Globus pallidus (tissue), 1 donor: ENCODE results near the gene C1QBP.

Experiments used
- DNase-seq: peaks from one replicate; pipeline ENCODE4 v3.0.0-alpha.2; 2015; ENCODE audit warnings: low spot score

C1QBP gene, protein sequence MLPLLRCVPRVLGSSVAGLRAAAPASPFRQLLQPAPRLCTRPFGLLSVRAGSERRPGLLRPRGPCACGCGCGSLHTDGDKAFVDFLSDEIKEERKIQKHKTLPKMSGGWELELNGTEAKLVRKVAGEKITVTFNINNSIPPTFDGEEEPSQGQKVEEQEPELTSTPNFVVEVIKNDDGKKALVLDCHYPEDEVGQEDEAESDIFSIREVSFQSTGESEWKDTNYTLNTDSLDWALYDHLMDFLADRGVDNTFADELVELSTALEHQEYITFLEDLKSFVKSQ

DNA sequence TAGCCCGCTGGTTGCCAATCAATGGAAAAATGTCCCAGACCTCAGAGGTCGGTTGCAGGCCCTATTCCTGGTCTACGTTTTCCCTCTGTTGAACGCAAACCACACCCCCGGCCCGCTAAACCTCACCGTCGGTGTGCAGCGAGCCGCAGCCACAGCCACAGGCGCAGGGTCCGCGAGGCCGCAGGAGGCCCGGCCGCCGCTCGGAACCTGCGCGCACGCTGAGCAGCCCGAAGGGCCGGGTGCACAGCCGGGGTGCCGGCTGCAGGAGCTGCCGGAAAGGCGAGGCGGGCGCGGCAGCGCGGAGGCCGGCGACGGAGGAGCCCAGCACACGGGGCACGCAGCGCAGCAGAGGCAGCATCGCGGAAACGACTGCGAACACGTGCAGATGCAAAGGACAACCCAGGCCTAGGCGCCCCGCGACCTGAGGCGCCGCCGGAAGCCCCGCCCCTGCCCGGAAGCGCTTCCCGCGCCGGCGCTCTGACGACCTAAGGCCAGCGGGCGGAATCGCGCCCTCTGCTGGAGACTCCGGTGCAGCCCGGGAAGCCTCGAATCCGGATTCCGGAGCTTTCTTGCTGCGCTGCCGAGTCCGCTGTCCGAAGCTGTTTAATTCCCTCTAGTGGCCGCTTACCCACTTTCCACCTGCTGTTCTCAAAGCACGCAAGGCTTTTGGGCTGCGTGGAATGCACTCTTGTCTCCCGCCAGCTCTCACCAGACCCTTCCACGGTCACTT lies at the start of gene C1QBP:
TSS of gene C1QBP (minus strand) at position 440 of the 730 bp plus-strand sequence. CDS start at position 358, 82 bp downstream.
- peak; percentile 88 for DNase-seq

GRCh38 chr17:5488752-5489151 lies 49.8 kb upstream of the C1QBP start:
- no peak for DNase-seq

GRCh38 chr17:5486206-5487124 lies 47.5 kb upstream of the C1QBP start, which contains the start of gene MIS12:
MIS12 (plus strand) TSS chr17:5486566; CDS start chr17:5488863, 2,297 bp downstream.
- peak; percentile 99 for DNase-seq

- no peak for DNase-seq
Observed at GRCh38 chr17:5485270-5486205, 46.6 kb upstream of the C1QBP start, which contains the start of gene DERL2. DERL2 (minus strand) TSS chr17:5486178; CDS start chr17:5486161, 17 bp downstream.

DNA sequence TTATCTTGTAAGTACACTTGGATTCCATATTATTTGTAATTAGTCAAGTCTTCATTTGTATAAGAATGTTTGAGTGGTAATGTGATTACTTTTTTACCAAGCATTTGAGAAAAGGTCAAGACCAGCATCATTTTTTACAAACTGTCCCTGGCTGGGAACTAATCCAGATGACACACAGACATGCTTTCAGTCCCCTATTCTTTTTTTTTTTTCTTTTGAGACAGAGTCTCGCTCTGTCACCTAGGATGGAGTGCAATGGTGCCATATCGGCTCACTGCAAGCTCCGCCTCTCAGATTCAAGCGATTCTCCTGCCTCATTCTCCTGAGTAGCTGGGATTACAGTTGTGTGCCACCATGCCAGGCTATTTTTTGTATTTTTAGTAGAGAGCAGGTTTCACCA lies 42.5 kb upstream of the C1QBP start:
- no peak for DNase-seq

DNA sequence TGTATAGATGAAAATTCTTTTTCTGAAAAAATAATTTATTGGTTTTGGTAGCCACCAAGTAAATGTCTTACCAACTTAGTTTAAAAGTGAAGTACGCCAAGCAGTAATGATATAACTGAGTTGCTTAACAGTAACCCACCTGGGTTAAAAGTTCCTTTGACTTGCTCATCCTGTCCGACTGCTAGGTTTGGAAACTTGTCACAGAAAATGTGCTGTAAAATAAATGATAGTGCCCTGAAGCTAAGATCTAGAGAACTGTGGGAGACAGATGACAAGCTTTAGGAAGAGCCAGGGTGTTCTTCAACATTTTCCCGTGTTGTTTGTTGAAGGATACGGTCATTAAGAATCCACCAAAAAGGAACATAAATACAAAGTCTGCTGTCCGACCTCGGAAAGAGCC lies 42.0 kb upstream of the C1QBP start:
- DNase-seq: no peak

- no peak for DNase-seq
Observed at GRCh38 chr17:5478992-5479391, 40.0 kb upstream of the C1QBP start.

DNA sequence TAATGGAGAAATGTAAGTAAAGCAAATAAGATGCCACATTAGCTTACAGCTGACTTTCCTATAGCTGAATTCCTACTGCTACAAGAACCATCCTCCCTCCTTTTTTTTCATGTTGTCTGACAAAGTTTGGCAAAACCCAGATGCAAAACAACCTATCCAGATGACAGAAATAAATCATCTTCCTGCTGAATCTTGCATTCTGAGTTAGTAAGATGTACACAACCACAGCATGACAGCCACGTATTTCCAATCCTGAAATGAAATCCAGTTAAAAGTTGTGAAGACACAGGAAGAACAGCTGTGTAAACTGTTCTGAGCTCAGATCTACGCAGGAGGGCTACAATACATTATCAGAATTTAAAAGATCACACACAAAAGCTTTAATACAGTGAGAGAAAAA lies 35.0 kb upstream of the C1QBP start:
- no peak for DNase-seq

GRCh38 chr17:5472511-5472910 lies 33.6 kb upstream of the C1QBP start:
- no peak for DNase-seq

DNA sequence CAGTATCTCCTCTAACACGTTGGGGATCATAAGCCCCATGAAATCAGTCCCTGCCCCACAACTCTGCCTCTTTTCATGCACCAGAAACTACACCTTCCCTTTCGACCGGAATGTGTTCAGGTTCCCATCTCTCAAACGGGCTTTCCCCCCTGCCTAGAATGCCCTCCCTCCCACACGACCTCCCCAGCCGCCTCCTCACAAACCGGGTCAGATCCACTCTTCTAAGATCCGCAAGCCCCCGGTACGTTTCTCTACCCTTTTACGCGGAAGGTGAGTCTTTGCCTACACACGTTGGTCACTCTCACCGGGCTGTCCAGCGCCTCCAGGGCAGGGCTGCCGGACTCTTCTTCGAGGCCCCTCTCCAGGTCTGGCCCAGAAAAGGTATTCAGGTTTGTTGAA lies 29.1 kb upstream of the C1QBP start:
- no peak for DNase-seq

DNA sequence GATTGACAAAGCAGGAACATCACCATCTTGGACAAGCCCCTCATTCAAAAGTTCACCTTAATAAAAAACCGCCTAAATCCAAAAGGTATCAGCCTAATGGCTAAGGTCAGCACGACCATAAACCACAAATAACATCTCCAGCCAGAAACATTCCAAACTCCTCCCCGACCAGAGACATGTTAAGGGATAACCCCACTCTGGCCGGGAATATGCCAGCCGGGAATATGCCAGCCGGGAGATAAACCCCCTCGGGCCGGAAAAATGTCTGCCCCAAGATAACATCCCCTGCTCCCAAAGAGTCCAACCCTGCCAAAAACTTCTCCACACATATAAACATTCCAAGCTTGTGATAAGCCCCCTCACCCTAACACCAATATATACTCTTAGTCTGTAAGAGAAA lies 28.5 kb upstream of the C1QBP start:
- no peak for DNase-seq

- DNase-seq: no peak
Observed at GRCh38 chr17:5466295-5466694, 27.3 kb upstream of the C1QBP start.

- no peak for DNase-seq
Observed at GRCh38 chr17:5464717-5465507, 26.0 kb upstream of the C1QBP start.

GRCh38 chr17:5446786-5447185 lies 7.8 kb upstream of the C1QBP start:
- DNase-seq: peak; percentile 96

DNA sequence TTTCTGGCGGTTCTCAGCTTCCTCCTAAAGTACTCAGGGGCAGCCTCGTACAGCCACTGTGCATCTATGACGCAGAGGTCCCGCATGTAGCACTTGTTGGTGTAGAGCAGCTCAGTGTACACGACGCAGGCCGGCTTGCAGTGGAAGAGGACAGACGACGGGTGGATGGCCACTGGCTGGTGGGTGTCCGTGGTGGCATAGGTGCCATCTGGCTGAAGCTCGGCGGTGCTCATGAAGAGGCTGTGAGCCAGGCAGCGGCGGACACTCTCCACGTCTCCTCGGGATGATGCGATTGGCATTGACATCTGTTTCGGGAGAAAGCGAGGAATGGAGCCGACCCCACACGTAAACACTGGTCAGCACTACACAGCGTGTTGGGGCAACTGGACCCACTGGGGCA lies 5.3 kb upstream of the C1QBP start:
- DNase-seq: no peak

GRCh38 chr17:5443728-5444127 lies 4.8 kb upstream of the C1QBP start:
- DNase-seq: no peak

DNA sequence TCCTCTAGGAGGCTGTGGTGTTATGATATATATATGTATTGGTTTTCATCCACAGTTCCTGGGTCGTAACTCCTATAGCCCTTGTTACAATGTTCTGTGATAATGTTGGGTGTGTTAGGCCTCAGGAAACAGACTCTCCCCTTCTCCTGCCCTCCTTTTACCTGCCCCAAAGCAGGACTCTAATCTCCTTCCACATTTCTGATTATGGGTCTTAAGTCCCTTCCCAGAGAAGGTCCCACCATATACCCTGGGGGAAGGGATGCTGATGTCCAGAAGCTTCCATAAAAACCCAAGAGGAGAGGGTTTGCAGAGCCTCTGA lies 450 bp upstream of the C1QBP start:
- no peak for DNase-seq

DNA sequence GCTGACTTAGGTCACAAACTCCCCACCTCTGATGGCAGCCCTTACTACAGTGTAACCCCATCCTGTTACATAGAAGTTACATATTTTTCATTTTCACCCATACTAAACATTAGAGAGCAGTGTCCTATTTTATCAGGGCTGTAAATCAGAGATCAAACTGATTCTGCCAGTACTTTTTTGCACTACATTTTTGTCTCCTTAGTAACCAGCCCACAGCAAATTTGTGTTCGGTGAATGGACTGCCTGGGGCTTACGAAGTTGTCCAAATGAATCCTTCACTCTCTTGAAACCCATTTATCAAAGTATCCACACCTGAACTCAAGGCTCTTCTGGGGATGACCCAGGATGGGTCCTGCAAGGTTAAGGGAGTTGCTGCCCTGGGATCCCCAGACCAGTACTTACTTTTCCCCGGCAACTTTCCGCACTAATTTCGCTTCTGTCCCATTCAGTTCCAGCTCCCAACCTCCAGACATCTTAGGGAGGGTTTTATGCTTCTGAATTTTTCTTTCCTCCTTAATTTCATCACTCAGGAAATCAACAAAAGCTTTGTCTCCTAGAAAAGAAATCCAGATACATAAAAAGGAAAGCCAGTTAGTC lies 1.1 kb downstream of the C1QBP start:
- DNase-seq: no peak

- peak; percentile 30 for DNase-seq
Observed at GRCh38 chr17:5435781-5436315, 3.1 kb downstream of the C1QBP start.

DNA sequence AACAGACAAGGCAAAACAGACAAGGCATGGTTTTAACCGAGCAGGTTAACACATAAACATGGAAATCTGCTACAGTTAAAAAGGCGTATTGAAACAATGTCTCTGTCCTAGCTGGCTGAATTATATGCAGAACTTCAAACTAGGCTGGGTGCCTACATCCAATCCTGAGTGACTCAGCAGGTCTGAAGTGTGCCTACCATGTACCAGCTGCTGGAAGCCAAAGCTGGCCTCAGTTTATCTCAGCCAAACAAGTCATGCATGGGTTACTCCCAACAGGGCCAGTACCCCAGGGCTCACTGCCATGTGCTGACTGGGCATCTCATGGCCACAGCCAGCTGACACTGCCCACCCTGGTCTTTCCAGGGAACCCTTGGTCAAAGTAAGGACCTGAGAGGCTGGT lies 4.0 kb downstream of the C1QBP start:
- no peak for DNase-seq
